Activated T-cell treated with anti-CD3 and anti-CD28 coated beads, Interleukin-2, amount 50 U/mL, for 4 hours (primary cell): Measurements from ENCODE around the gene CXCL5. TPM values are rescaled to one million over a fixed set of nuclear protein-coding genes. Genes with fewer than 3 reads are reported as not detected.
"Not testable (repeated sequence)": the region's sequence is repeated elsewhere in the genome, so short reads cannot be mapped to it uniquely, and the experiment has no call there.

Experiments
- ATAC-seq, 2 donors: fragments of 200-7000 bp; cut with Tn5 transposase; one replicate each; pipeline ENCODE4 v1.10.0; 2021
- DNase-seq: peaks from one replicate; pipeline ENCODE4 v3.0.0-alpha.2; 2020
- H3K27me3 Mint-ChIP-seq: one replicate; pipeline ENCODE4 v1.8.0; 2021; ENCODE audit warnings: low read depth, mixed read lengths
- H3K36me3 Mint-ChIP-seq: one replicate; pipeline ENCODE4 v1.8.0; 2022; ENCODE audit warnings: mixed read lengths; ENCODE audit not compliant: insufficient read depth
- H3K4me1 Mint-ChIP-seq: one replicate; pipeline ENCODE4 v1.8.0; 2021; ENCODE audit warnings: low read depth, mixed read lengths
- H3K4me3 Mint-ChIP-seq: one replicate; pipeline ENCODE4 v1.8.0; 2021; ENCODE audit warnings: mild to moderate bottlenecking, moderate library complexity, mixed read lengths
- H3K9me3 Mint-ChIP-seq: one replicate; pipeline ENCODE4 v1.8.0; 2021; ENCODE audit warnings: mixed read lengths
- total RNA-seq, 3 donors: library from RNA; stranded (reverse); gene quantifications; one replicate each; pipeline ENCODE4 v1.2.1, GENCODE V29; 2021

CXCL5 gene
- total RNA-seq, 3 donors from 2014 or later = not detected

- Mint-ChIP-seq H3K4me3 (no peak overlapping the region), H3K9me3 (peaks cover 39% of the 10 kb centered on the region), H3K4me1 (no peaks in the 10 kb centered on the region), H3K36me3 (no peaks in the 10 kb centered on the region), H3K27me3 (no peaks in the 10 kb centered on the region)
- ATAC-seq (no peak), DNase-seq (no peak)
Observed at GRCh38 chr4:73970945-73971344, 27.5 kb downstream of the CXCL5 start.

GRCh38 chr4:73970011-73970410, 28.5 kb downstream of the CXCL5 start:
- no peak overlapping the region for H3K4me3 Mint-ChIP-seq
- ATAC-seq (no peak), DNase-seq (no peak)
- peaks cover 37% of the 10 kb centered on the region for H3K9me3 Mint-ChIP-seq
- no peaks in the 10 kb centered on the region for H3K4me1 Mint-ChIP-seq
- H3K36me3 Mint-ChIP-seq = no peaks in the 10 kb centered on the region
- H3K27me3 Mint-ChIP-seq = no peaks in the 10 kb centered on the region

GRCh38 chr4:73967866-73968265, 30.6 kb downstream of the CXCL5 start:
- H3K9me3 Mint-ChIP-seq = peaks cover 35% of the 10 kb centered on the region
- DNase-seq = no peak
- no peaks in the 10 kb centered on the region for H3K27me3 Mint-ChIP-seq
- H3K36me3 Mint-ChIP-seq = no peaks in the 10 kb centered on the region
- no peaks in the 10 kb centered on the region for H3K4me1 Mint-ChIP-seq
- no peak for ATAC-seq
- H3K4me3 Mint-ChIP-seq = no peak overlapping the region

GRCh38 chr4:73964862-73965611, 33.4 kb downstream of the CXCL5 start:
- Mint-ChIP-seq H3K4me3 (no peak overlapping the region), H3K4me1 (no peaks in the 10 kb centered on the region), H3K36me3 (no peaks in the 10 kb centered on the region), H3K9me3 (peaks cover 37% of the 10 kb centered on the region), H3K27me3 (no peaks in the 10 kb centered on the region)
- no peak for ATAC-seq
- no peak for DNase-seq

- H3K36me3 Mint-ChIP-seq = no peaks in the 10 kb centered on the region
- no peaks in the 10 kb centered on the region for H3K27me3 Mint-ChIP-seq
- peaks cover 38% of the 10 kb centered on the region for H3K9me3 Mint-ChIP-seq
- no peak overlapping the region for H3K4me3 Mint-ChIP-seq
- H3K4me1 Mint-ChIP-seq = no peaks in the 10 kb centered on the region
- DNase-seq = no peak
- no peak for ATAC-seq
Observed at GRCh38 chr4:73962724-73963123, 35.8 kb downstream of the CXCL5 start.

- not testable (repeated sequence) for H3K4me3 Mint-ChIP-seq, H3K4me1 Mint-ChIP-seq, DNase-seq, ATAC-seq, H3K27me3 Mint-ChIP-seq, H3K36me3 Mint-ChIP-seq
- H3K9me3 Mint-ChIP-seq = peaks cover 38% of the 10 kb centered on the region
Observed at GRCh38 chr4:73959041-73959440, 39.4 kb downstream of the CXCL5 start.

- H3K27me3 Mint-ChIP-seq = no peaks in the 10 kb centered on the region
- no peaks in the 10 kb centered on the region for H3K36me3 Mint-ChIP-seq
- DNase-seq (no peak), ATAC-seq (no peak)
- no peaks in the 10 kb centered on the region for H3K4me1 Mint-ChIP-seq
- H3K4me3 Mint-ChIP-seq = no peak overlapping the region
- peaks cover 7% of the 10 kb centered on the region for H3K9me3 Mint-ChIP-seq
Observed at GRCh38 chr4:73952352-73952751, 46.1 kb downstream of the CXCL5 start.

- not testable (repeated sequence) for H3K27me3 Mint-ChIP-seq, H3K36me3 Mint-ChIP-seq, H3K4me3 Mint-ChIP-seq, H3K9me3 Mint-ChIP-seq, H3K4me1 Mint-ChIP-seq, DNase-seq, ATAC-seq
Observed at GRCh38 chr4:73950376-73950920, 48.0 kb downstream of the CXCL5 start.

- H3K4me1 Mint-ChIP-seq = no peaks in the 10 kb centered on the region
- no peaks in the 10 kb centered on the region for H3K36me3 Mint-ChIP-seq
- H3K4me3 Mint-ChIP-seq = no peak overlapping the region
- H3K27me3 Mint-ChIP-seq = peaks cover 13% of the 10 kb centered on the region
- no peaks in the 10 kb centered on the region for H3K9me3 Mint-ChIP-seq
- no peak for ATAC-seq
- no peak for DNase-seq
Observed at GRCh38 chr4:73948990-73949706, 49.3 kb downstream of the CXCL5 start.

GRCh38 chr4:73948291-73948690, 50.2 kb downstream of the CXCL5 start:
- Mint-ChIP-seq H3K9me3 (no peaks in the 10 kb centered on the region), H3K36me3 (no peaks in the 10 kb centered on the region), H3K27me3 (peaks cover 19% of the 10 kb centered on the region), H3K4me3 (no peak overlapping the region), H3K4me1 (no peaks in the 10 kb centered on the region)
- ATAC-seq (no peak), DNase-seq (no peak)

GRCh38 chr4:73947239-73947985, 51.1 kb downstream of the CXCL5 start:
- no peak for ATAC-seq
- Mint-ChIP-seq H3K4me1 (no peaks in the 10 kb centered on the region), H3K27me3 (peaks cover 25% of the 10 kb centered on the region), H3K36me3 (no peaks in the 10 kb centered on the region), H3K4me3 (no peak overlapping the region), H3K9me3 (no peaks in the 10 kb centered on the region)
- no peak for DNase-seq

GRCh38 chr4:73945674-73946449, 52.6 kb downstream of the CXCL5 start:
- no peak for ATAC-seq
- Mint-ChIP-seq H3K9me3 (no peaks in the 10 kb centered on the region), H3K27me3 (peaks cover 28% of the 10 kb centered on the region), H3K36me3 (no peaks in the 10 kb centered on the region), H3K4me1 (no peaks in the 10 kb centered on the region), H3K4me3 (no peak overlapping the region)
- no peak for DNase-seq
